ENCODE measurements around the gene FSTL5. TPM values are rescaled to one million over a fixed set of nuclear protein-coding genes. Genes with fewer than 3 reads are reported as not detected.

FSTL5 gene
- total and polyA plus RNA-seq, 4 donors = 0.01 to 0.08 TPM; not detected in 2

GRCh38 chr4:161704040-161704439 is 459.8 kb downstream of the FSTL5 start:
- 68% methylated on average over 4 of the region's 4 CpGs for WGBS
- H3K27me3 ChIP-seq (ENCODE audit: control insufficient read depth in 4 of 4, insufficient read depth in 4 of 4, low read length in 3 of 4) = no peaks in the 10 kb centered on the region
- H3K27ac ChIP-seq (ENCODE audit: low read depth in 1 of 2, low read length in 2 of 2) = no peak overlapping the region
- H3K4me1 ChIP-seq (ENCODE audit: control insufficient read depth in 4 of 4, insufficient read depth in 4 of 4, low read length in 3 of 4) = no peaks in the 10 kb centered on the region
- no peak overlapping the region for H3K9ac ChIP-seq (ENCODE audit: low read depth in 1 of 2, low read length in 2 of 2)
- no peak for TF ChIP-seq SP1 (IDR thresholded peaks at IDR 0.05)
- no peak for TF ChIP-seq ZBTB33 (IDR thresholded peaks at IDR 0.05)
- TF ChIP-seq MAX (IDR thresholded peaks at IDR 0.05) = no peak
- no peak for TF ChIP-seq FOXA2 (IDR thresholded peaks at IDR 0.05)
- H3K9me3 ChIP-seq (ENCODE audit: control insufficient read depth in 4 of 4, low read length in 3 of 4) = no peaks in the 10 kb centered on the region
- DNase-seq (ENCODE audit: low spot score) = no peak
- H3K4me3 ChIP-seq (ENCODE audit: low read depth in 1 of 3, low read length in 3 of 3) = no peak overlapping the region
- H3K36me3 ChIP-seq (ENCODE audit: control insufficient read depth in 4 of 4, insufficient read depth in 3 of 4, low read depth in 1 of 4, low read length in 3 of 4) = no peaks in the 10 kb centered on the region

- Histone ChIP-seq H3K4me3 (ENCODE audit: low read depth in 1 of 3, low read length in 3 of 3) (no peak overlapping the region), H3K4me1 (ENCODE audit: control insufficient read depth in 4 of 4, insufficient read depth in 4 of 4, low read length in 3 of 4) (no peaks in the 10 kb centered on the region), H3K27ac (ENCODE audit: low read depth in 1 of 2, low read length in 2 of 2) (no peak overlapping the region), H3K36me3 (ENCODE audit: control insufficient read depth in 4 of 4, insufficient read depth in 3 of 4, low read depth in 1 of 4, low read length in 3 of 4) (no peaks in the 10 kb centered on the region), H3K9me3 (ENCODE audit: control insufficient read depth in 4 of 4, low read length in 3 of 4) (no peaks in the 10 kb centered on the region), H3K27me3 (ENCODE audit: control insufficient read depth in 4 of 4, insufficient read depth in 4 of 4, low read length in 3 of 4) (no peaks in the 10 kb centered on the region), H3K9ac (ENCODE audit: low read depth in 1 of 2, low read length in 2 of 2) (no peak overlapping the region)
- no peak for DNase-seq (ENCODE audit: low spot score)
- TF ChIP-seq SP1 (IDR thresholded peaks at IDR 0.05) (no peak), ZBTB33 (IDR thresholded peaks at IDR 0.05) (no peak), NR2F2 (IDR thresholded peaks at IDR 0.05) (no peak), GABPA (IDR thresholded peaks at IDR 0.05 in 1 of 2, conservative IDR thresholded peaks at IDR 0.05 in 1 of 2) (no peak), FOXA1 (IDR thresholded peaks at IDR 0.05) (no peak), RXRA (IDR thresholded peaks at IDR 0.05) (no peak), RAD21 (IDR thresholded peaks at IDR 0.05) (no peak), CTCF (IDR thresholded peaks at IDR 0.05; ENCODE audit: low read depth, low read length, missing input control) (no peak), REST (IDR thresholded peaks at IDR 0.05) (no peak)
- 79% methylated on average over 4 of the region's 4 CpGs for WGBS
These were observed 461.5 kb downstream of the FSTL5 start for GRCh38 chr4:161702287-161702686.
